GM18907 (cell line): ENCODE data around the gene CAMK2G.
A peak's percentile ranks its signal among the peaks of the same experiment; 100 is the strongest.

ENCODE experiments used
- ATAC-seq: cut with Tn5 transposase; IDR thresholded peaks from one replicate; pipeline ENCODE4 v1.9.1; 2021; ENCODE audit warnings: mild to moderate bottlenecking, moderate library complexity; ENCODE audit not compliant: unreplicated experiment

Gene CAMK2G

GRCh38 chr10:73865459-73866442 is 8.6 kb downstream of the CAMK2G start:
- peak; percentile 70 for ATAC-seq

- no peak for ATAC-seq
Observed at GRCh38 chr10:73865107-73865458, 9.3 kb downstream of the CAMK2G start.

DNA sequence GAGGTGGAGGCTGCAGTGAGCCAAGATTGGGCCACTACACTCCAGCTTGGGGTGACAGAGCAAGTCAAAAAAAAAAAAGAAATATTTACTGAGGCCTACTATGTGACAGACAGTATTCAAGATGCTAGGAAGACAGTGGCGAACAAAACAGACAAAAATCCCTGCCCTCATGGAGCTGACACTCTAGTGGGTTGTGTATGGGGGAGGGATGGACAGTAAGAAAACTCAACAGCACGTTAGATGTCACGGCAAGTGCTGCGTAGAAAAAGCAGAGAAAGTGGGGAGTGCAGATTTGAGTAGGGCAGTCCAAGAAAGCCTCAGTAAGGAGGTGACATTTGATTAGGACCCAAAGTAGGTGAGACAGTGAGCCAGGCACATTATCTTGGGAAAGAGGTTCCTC is 10.1 kb downstream of the CAMK2G start:
- no peak for ATAC-seq

GRCh38 chr10:73863039-73863817 is 11.1 kb downstream of the CAMK2G start:
- no peak for ATAC-seq

DNA sequence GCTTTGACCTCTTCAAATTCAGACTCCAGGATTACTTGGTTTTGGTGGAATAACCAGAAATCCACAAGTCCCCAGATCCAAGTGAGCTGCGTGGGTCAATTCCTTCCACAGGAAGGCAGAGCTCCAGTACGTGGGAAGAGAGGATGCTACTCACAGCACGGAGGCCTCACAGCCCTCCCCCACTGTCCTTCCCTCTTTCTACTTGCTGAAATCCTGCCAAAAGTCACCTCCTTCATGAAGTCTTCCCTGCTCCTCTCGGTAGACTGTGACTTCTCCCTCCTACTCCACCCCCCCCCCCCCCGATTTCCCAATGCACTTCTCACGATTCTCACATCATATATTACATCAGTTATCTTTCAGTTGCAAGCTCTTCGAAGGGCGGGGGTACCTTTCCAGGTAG is 12.3 kb downstream of the CAMK2G start:
- no peak for ATAC-seq

- no peak for ATAC-seq
Observed at GRCh38 chr10:73859784-73860491, 14.4 kb downstream of the CAMK2G start.

DNA sequence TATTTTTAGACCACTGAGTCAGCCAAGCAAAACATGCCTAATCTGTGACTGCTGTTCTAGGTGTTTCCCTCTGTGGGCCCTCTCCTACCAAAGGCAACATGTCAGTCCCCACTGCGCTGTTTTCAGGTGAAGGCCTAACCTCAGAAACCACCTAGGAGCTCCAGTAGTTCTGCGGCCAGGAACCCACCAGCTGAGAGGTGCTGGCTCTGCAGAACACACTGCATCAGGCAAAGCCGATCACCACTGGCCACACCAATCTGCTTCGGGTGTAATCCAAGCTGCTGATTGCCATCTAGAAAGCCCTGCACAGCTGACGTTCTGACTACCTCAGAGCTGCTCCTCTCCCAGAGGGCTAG is 14.9 kb downstream of the CAMK2G start:
- ATAC-seq, result no peak

- ATAC-seq, result no peak
Observed at GRCh38 chr10:73858750-73859427, 15.5 kb downstream of the CAMK2G start.

- no peak for ATAC-seq
Observed at GRCh38 chr10:73858013-73858708, 16.2 kb downstream of the CAMK2G start.

- peak; percentile 56 for ATAC-seq
Observed at GRCh38 chr10:73857446-73857845, 16.9 kb downstream of the CAMK2G start.

- ATAC-seq, result no peak
Observed at GRCh38 chr10:73856261-73856660, 18.1 kb downstream of the CAMK2G start.

DNA sequence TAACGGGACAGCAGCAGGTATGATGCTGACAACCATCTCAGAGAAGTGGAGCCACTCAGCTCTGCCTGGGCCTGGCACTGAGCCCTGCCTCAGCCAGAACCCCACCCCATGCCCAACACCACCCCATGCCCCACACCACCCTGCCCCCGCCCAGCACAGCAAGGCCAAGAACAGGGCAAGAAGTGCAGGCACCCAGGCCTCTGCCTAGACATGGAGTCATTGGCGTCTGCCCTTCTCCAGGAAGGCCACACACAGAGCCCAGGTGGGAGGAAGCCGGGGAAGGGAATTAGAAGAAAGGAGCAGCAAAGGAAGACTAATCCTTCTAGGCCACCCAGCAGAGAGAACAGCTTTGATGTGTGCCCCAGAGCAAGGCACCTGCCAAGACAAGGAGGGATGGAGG is 18.9 kb downstream of the CAMK2G start:
- ATAC-seq, result no peak

DNA sequence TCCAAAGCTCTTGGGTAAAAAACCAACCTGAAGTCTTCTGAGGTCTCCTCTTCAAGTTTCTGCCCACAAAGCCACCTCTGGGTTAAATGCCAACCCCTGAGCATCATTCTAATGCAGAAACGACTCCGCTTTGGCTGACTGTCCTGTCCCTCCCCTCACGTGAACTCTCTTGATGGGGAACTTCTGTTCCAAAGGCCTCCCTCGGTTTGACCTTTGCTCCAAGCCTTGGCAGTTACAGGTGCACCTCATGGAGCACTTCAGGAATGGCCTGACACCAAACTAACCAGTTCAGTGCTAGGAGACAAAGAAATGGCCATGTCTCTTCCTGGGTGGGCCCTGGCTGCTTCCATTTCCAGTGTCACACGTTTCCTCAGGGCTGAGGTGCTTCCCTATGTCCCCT is 20.0 kb downstream of the CAMK2G start:
- ATAC-seq, result no peak

DNA sequence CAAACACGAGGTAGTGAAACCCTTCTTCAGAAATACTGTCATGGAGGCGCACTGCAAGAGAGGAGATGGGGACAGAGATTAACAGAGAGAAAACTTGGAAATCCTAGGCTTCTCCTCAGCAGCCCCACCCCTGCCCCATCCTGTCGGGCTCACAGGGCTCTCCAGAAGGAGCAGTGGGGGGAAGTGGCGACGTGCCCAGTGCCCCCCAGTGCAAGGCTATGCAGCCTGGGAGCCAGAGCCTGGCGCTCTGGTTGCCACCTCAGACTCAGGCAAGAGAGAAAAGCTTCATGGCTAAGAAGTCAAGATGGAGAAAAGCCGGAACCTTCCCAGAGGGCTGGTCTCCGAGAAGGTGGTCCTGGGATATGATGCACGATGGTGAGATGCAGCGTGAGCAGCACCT is 21.2 kb downstream of the CAMK2G start:
- no peak for ATAC-seq

GRCh38 chr10:73850863-73851461 is 23.4 kb downstream of the CAMK2G start:
- ATAC-seq, result no peak

DNA sequence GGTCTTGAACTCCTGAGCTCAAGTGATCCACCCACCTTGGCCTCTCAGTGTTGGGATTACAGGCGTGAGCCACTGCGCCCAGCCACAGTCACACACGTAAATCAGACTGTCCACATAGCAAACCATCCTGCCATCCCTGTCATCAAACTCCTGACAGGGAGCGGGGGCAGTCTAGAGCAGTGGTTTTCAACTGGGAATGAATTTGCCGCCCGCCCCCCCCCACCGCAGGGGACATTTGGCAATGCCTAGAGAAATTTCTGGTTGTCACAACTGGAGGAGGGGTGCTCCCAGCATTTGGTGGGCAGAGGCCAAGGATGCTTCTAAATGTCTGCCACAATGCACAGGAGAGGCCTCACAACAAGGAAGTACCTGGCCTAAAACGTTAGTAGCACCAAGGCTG is 24.1 kb downstream of the CAMK2G start:
- no peak for ATAC-seq

DNA sequence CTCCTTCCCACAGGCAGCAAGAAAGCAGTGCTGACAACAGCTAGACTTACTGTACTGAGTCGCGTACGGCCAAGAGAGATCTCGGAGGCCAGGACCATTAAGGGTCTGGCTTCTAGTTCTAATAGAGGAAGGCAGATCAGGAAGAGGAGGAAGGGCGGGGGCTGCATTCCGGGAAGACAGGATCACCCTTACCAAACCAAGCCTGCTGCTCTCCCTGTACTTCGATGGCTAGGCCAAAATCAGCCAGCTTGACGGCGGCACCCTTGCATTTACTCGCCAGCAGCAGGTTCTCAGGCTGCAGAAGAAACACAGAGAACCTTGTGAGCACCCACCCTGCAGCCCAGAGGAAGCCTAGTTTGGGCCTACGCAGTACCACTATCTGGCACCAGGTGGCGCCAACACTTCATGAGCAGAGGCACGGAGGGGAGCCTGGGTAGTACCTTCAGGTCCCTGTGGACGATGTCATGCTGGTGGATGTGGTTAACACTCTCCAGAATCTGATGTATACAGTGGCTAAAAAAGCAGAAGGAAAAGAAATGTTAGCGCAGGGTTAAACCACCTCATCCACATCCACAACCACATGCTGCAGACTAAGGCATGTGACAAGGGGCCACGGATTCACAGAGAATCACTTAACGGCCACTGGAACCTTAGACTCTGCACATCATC is 25.4 kb downstream of the CAMK2G start:
- peak; percentile 85 for ATAC-seq

DNA sequence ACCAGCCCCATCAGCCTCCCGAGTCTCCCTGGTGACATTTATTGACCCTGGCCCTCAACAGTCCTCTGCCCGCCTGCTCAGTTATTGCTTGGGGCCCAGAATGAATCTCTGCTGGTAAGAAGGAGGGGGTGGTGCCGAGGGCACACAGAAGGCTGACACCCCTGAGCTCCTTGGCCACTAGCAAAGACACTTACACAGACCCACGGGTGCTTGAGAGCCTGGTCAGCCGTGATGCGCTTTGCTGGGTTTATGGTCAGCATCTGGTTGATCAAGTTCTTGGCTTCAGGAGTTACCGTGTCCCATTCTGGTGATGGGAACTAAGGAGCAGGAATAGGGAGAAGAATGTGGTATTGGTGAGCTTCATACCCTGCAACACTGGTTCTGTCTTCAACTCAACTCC is 27.3 kb downstream of the CAMK2G start:
- no peak for ATAC-seq

DNA sequence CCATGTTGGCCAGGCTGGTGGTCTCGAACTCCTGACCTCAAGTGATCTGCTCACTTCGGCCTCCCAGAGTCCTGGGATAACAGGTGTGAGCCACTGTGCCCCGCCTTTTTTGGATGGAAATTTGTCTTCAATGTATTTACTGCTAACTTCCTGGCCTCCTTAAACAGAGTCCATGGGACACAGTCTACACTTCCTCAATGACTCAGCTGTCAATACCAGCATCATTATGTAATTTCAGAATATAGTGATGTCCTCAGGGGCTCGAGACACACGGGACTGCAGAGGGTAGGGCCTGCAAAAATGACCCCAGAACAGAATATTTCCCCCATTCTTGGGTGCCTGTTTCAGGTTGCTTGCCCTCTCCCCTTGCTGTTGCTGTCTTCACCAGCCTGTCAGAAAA is 31.1 kb downstream of the CAMK2G start:
- ATAC-seq, result no peak
